SJSA1 (cell line): ENCODE measurements around the gene DGKB. TPM values are rescaled to one million over a fixed set of nuclear protein-coding genes. Genes with fewer than 3 reads are reported as not detected.
"Not testable (repeated sequence)": the region's sequence is repeated elsewhere in the genome, so short reads cannot be mapped to it uniquely, and the experiment has no call there.

Source experiments
- DNase-seq, 2 experiments: peaks; one replicate each; pipeline ENCODE4 v3.0.0-alpha.2; 2015 to 2020; ENCODE audit warnings: low spot score in 2 of 2, low read depth in 1 of 2
- H3K27ac ChIP-seq: fragments of 250-450 bp; sonication (Bioruptor Pico); 2 replicates; pipeline ENCODE4 v1.5.1; 2020; ENCODE audit warnings: mild to moderate bottlenecking, moderate library complexity
- H3K27me3 ChIP-seq: fragments of 250-450 bp; sonication (Bioruptor Pico); replicated peaks from 2 replicates; pipeline ENCODE4 v1.5.1; 2020; ENCODE audit warnings: mild to moderate bottlenecking, moderate library complexity
- H3K36me3 ChIP-seq: fragments of 250-450 bp; sonication (Bioruptor Pico); 2 replicates; pipeline ENCODE4 v1.5.1; 2020; ENCODE audit warnings: mild to moderate bottlenecking
- H3K4me1 ChIP-seq: fragments of 250-450 bp; sonication (Bioruptor Pico); replicated peaks from 2 replicates; pipeline ENCODE4 v1.6.1; 2021; ENCODE audit warnings: mild to moderate bottlenecking
- H3K4me3 ChIP-seq: fragments of 250-450 bp; sonication (Bioruptor Pico); 2 replicates; pipeline ENCODE4 v1.5.1; 2020; ENCODE audit warnings: mild to moderate bottlenecking
- H3K9me3 ChIP-seq: fragments of 250-450 bp; sonication (Bioruptor Pico); replicated peaks from 2 replicates; pipeline ENCODE4 v1.5.1; 2020; ENCODE audit warnings: mild to moderate bottlenecking
- total RNA-seq: library from RNA; depleted of rRNA; stranded (reverse); fragments of >200 nt; shearing (Covaris generic); gene quantifications from 2 replicates; pipeline ENCODE4 v1.2.3, GENCODE V29; 2014

The DGKB gene
- total RNA-seq, 1 experiment from 2014 or later: not detected

- Histone ChIP-seq H3K36me3 (no peaks in the 10 kb centered on the region), H3K27ac (no peak overlapping the region), H3K4me1 (no peaks in the 10 kb centered on the region), H3K27me3 (no peaks in the 10 kb centered on the region), H3K4me3 (no peak overlapping the region), H3K9me3 (no peaks in the 10 kb centered on the region)
- no peak for DNase-seq
These were observed 406.9 kb downstream of the DGKB start for GRCh38 chr7:14495633-14496032.

GRCh38 chr7:14487701-14488395 lies 414.7 kb downstream of the DGKB start:
- Histone ChIP-seq H3K9me3 (no peaks in the 10 kb centered on the region), H3K36me3 (no peaks in the 10 kb centered on the region), H3K27me3 (no peaks in the 10 kb centered on the region), H3K27ac (no peak overlapping the region), H3K4me1 (no peaks in the 10 kb centered on the region), H3K4me3 (no peak overlapping the region)
- no peak for DNase-seq

GRCh38 chr7:14483663-14484062 lies 418.9 kb downstream of the DGKB start:
- Histone ChIP-seq H3K4me1 (no peaks in the 10 kb centered on the region), H3K4me3 (no peak overlapping the region), H3K9me3 (no peaks in the 10 kb centered on the region), H3K27ac (no peak overlapping the region), H3K36me3 (no peaks in the 10 kb centered on the region), H3K27me3 (no peaks in the 10 kb centered on the region)
- DNase-seq: no peak

- no peak overlapping the region for H3K4me3 ChIP-seq
- H3K9me3 ChIP-seq: no peaks in the 10 kb centered on the region
- no peak overlapping the region for H3K27ac ChIP-seq
- no peaks in the 10 kb centered on the region for H3K27me3 ChIP-seq
- no peaks in the 10 kb centered on the region for H3K36me3 ChIP-seq
- no peaks in the 10 kb centered on the region for H3K4me1 ChIP-seq
- no peak for DNase-seq
These were observed 422.3 kb downstream of the DGKB start for GRCh38 chr7:14480281-14480680.

- no peak overlapping the region for H3K27ac ChIP-seq
- no peaks in the 10 kb centered on the region for H3K4me1 ChIP-seq
- DNase-seq: no peak
- no peak overlapping the region for H3K4me3 ChIP-seq
- no peaks in the 10 kb centered on the region for H3K27me3 ChIP-seq
- no peaks in the 10 kb centered on the region for H3K9me3 ChIP-seq
- H3K36me3 ChIP-seq: no peaks in the 10 kb centered on the region
These were observed 423.6 kb downstream of the DGKB start for GRCh38 chr7:14478834-14479510.

GRCh38 chr7:14461716-14462115 lies 440.8 kb downstream of the DGKB start:
- not testable (repeated sequence) for H3K9me3 ChIP-seq, DNase-seq, H3K36me3 ChIP-seq, H3K4me3 ChIP-seq, H3K27ac ChIP-seq, H3K4me1 ChIP-seq, H3K27me3 ChIP-seq

- H3K9me3 ChIP-seq, DNase-seq, H3K36me3 ChIP-seq, H3K27ac ChIP-seq, H3K4me1 ChIP-seq, H3K27me3 ChIP-seq, H3K4me3 ChIP-seq: not testable (repeated sequence)
These were observed 443.7 kb downstream of the DGKB start for GRCh38 chr7:14458846-14459245.

- no peaks in the 10 kb centered on the region for H3K36me3 ChIP-seq
- no peaks in the 10 kb centered on the region for H3K9me3 ChIP-seq
- DNase-seq: peak; percentile 27 to 59
- H3K4me1 ChIP-seq: no peaks in the 10 kb centered on the region
- H3K4me3 ChIP-seq: no peak overlapping the region
- H3K27ac ChIP-seq: no peak overlapping the region
- 0 out of 2 replicates have a peak, but pooled peaks cover 4% of the 10 kb centered on the region for H3K27me3 ChIP-seq
These were observed 444.7 kb downstream of the DGKB start for GRCh38 chr7:14457568-14458453.

- no peaks in the 10 kb centered on the region for H3K9me3 ChIP-seq
- no peak for DNase-seq
- H3K27ac ChIP-seq: no peak overlapping the region
- no peaks in the 10 kb centered on the region for H3K27me3 ChIP-seq
- H3K36me3 ChIP-seq: no peaks in the 10 kb centered on the region
- no peak overlapping the region for H3K4me3 ChIP-seq
- H3K4me1 ChIP-seq: no peaks in the 10 kb centered on the region
These were observed 453.3 kb downstream of the DGKB start for GRCh38 chr7:14449291-14449690.

- Histone ChIP-seq H3K27ac (no peak overlapping the region), H3K4me1 (no peaks in the 10 kb centered on the region), H3K9me3 (no peaks in the 10 kb centered on the region), H3K27me3 (no peaks in the 10 kb centered on the region), H3K4me3 (no peak overlapping the region), H3K36me3 (no peaks in the 10 kb centered on the region)
- DNase-seq: no peak
These were observed 455.7 kb downstream of the DGKB start for GRCh38 chr7:14446829-14447228.

GRCh38 chr7:14446219-14446618 lies 456.3 kb downstream of the DGKB start:
- H3K27ac ChIP-seq: no peak overlapping the region
- H3K4me1 ChIP-seq: no peaks in the 10 kb centered on the region
- no peaks in the 10 kb centered on the region for H3K27me3 ChIP-seq
- no peaks in the 10 kb centered on the region for H3K9me3 ChIP-seq
- H3K36me3 ChIP-seq: no peaks in the 10 kb centered on the region
- H3K4me3 ChIP-seq: no peak overlapping the region
- no peak for DNase-seq

- no peak overlapping the region for H3K27ac ChIP-seq
These were observed 464.2 kb downstream of the DGKB start for GRCh38 chr7:14438366-14438765.

GRCh38 chr7:14436878-14437277 lies 465.7 kb downstream of the DGKB start:
- H3K9me3 ChIP-seq: no peaks in the 10 kb centered on the region
- no peak overlapping the region for H3K27ac ChIP-seq
- no peak overlapping the region for H3K4me3 ChIP-seq
- DNase-seq: no peak
- H3K4me1 ChIP-seq: no peaks in the 10 kb centered on the region
- no peaks in the 10 kb centered on the region; the same call in 1 of the 2 replicates for H3K27me3 ChIP-seq
- no peaks in the 10 kb centered on the region for H3K36me3 ChIP-seq

More at GRCh38 chr7:14438366-14438765, 464.2 kb downstream of the DGKB start:
- no peak for DNase-seq
- Histone ChIP-seq H3K4me1 (no peaks in the 10 kb centered on the region), H3K27me3 (no peaks in the 10 kb centered on the region; the same call in 1 of the 2 replicates), H3K36me3 (no peaks in the 10 kb centered on the region), H3K9me3 (no peaks in the 10 kb centered on the region), H3K4me3 (no peak overlapping the region)

GRCh38 chr7:14432924-14433323 lies 469.6 kb downstream of the DGKB start:
- Histone ChIP-seq H3K4me1 (no peaks in the 10 kb centered on the region), H3K27me3 (no peaks in the 10 kb centered on the region; the same call in 1 of the 2 replicates), H3K27ac (no peak overlapping the region), H3K36me3 (no peaks in the 10 kb centered on the region), H3K4me3 (no peak overlapping the region), H3K9me3 (no peaks in the 10 kb centered on the region)
- DNase-seq: no peak
